GM06990 (cell line): ENCODE data around the gene TMPRSS3.

ENCODE experiments used
- DNase-seq: peaks from one replicate; pipeline ENCODE4 v3.0.0-alpha.2; 2011; ENCODE audit not compliant: insufficient read length; ENCODE audit errors: extremely low read depth
- H3K27me3 ChIP-seq: replicated peaks from 2 replicates; pipeline ENCODE4 v1.6.0; 2011; ENCODE audit warnings: low read length; ENCODE audit not compliant: control insufficient read depth, insufficient read depth
- H3K36me3 ChIP-seq: 2 replicates; pipeline ENCODE4 v1.5.1; 2011; ENCODE audit warnings: low read length; ENCODE audit not compliant: control insufficient read depth, insufficient read depth
- H3K4me3 ChIP-seq: replicated peaks from 2 replicates; pipeline ENCODE4 v1.5.1; 2011; ENCODE audit warnings: low read depth, mild to moderate bottlenecking, control low read depth, low read length
- TF ChIP-seq, protein P1 (sequence below): IDR thresholded peaks from 2 replicates; pipeline ENCODE4 v1.5.1; 2011; ENCODE audit warnings: low read length, control low read depth, mild to moderate bottlenecking, inconsistent platforms; ENCODE audit not compliant: insufficient read depth, poor library complexity, severe bottlenecking

Gene TMPRSS3

DNA sequence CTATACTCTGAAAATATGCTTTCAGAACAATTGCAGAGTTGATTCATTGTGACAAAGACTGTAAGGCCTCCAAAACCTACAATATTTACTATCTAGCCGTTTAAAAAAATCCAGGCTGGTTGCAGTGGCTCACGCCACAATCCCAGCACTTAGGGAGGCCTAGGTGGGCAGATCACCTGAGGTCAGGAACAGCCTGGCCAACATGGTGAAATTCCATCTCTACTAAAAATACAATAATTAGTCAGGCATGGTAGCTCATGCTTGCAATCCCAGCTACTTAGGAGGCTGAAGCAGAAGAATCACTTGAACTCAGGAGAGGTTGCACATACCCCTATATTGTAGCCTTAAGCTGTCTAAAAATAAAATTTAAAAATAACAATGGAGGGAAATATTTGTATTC, 39.8 kb downstream of the TMPRSS3 start:
- Histone ChIP-seq H3K36me3 (no peaks in the 10 kb centered on the region), H3K27me3 (no peaks in the 10 kb centered on the region; the same call in 1 of the 2 replicates), H3K4me3 (no peak overlapping the region)
- no peak for DNase-seq
- TF ChIP-seq, protein P1, sequence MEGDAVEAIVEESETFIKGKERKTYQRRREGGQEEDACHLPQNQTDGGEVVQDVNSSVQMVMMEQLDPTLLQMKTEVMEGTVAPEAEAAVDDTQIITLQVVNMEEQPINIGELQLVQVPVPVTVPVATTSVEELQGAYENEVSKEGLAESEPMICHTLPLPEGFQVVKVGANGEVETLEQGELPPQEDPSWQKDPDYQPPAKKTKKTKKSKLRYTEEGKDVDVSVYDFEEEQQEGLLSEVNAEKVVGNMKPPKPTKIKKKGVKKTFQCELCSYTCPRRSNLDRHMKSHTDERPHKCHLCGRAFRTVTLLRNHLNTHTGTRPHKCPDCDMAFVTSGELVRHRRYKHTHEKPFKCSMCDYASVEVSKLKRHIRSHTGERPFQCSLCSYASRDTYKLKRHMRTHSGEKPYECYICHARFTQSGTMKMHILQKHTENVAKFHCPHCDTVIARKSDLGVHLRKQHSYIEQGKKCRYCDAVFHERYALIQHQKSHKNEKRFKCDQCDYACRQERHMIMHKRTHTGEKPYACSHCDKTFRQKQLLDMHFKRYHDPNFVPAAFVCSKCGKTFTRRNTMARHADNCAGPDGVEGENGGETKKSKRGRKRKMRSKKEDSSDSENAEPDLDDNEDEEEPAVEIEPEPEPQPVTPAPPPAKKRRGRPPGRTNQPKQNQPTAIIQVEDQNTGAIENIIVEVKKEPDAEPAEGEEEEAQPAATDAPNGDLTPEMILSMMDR: no peak

DNA sequence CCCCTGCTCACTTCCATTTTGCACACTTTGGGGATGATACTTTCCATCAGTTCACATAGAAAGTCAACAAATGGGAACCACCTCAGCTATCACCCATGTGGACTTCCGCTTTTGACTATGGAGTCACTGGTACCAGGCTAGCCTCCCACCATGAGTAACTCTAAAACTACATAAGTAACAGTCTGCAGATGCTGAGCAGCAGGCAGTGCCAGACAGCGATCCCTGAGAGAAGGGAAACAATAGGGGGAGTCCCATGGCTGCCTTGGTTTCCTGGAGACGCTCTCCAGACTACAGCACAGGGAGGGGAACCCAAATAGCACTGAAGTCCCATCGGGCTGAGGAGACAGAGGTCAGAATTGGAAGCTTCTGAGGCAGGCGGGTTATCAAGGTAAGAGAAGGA, 42.2 kb downstream of the TMPRSS3 start:
- TF ChIP-seq, protein P1: no peak
- DNase-seq: no peak
- Histone ChIP-seq H3K4me3 (no peak overlapping the region), H3K27me3 (no peaks in the 10 kb centered on the region), H3K36me3 (no peaks in the 10 kb centered on the region)

DNA sequence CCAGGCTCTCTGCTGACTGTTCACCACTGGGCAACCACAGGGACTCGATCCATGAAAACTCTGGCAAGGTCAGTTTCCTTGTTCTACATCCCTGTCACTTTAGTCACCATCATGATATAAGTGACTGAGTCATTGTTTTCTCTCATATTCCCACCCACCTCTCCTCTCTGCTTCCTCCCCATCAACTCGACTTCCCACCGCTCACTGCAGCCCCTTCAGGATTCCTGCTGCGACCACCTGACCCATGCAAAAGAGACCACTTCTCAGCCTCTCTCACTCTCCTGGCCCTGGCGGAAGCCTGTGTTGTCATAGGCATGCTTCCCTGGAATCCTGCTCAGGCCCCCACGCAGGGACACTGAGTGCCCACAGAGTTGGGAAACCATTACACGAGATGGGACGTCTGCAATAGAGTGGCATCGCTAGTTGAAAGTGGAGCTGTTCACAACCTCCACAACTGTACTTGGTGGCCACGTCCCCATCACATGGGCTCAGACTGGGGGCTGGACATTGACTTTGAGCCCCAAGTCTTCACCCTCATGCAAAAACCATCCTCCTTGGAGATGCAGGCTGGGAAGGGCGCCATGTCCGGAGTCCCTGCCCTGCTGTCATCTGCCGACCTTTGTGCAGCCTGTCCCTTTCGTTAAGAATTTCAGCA, 43.3 kb downstream of the TMPRSS3 start:
- TF ChIP-seq, protein P1: no peak
- no peaks in the 10 kb centered on the region for H3K36me3 ChIP-seq
- no peak overlapping the region for H3K4me3 ChIP-seq
- H3K27me3 ChIP-seq: no peaks in the 10 kb centered on the region
- no peak for DNase-seq

DNA sequence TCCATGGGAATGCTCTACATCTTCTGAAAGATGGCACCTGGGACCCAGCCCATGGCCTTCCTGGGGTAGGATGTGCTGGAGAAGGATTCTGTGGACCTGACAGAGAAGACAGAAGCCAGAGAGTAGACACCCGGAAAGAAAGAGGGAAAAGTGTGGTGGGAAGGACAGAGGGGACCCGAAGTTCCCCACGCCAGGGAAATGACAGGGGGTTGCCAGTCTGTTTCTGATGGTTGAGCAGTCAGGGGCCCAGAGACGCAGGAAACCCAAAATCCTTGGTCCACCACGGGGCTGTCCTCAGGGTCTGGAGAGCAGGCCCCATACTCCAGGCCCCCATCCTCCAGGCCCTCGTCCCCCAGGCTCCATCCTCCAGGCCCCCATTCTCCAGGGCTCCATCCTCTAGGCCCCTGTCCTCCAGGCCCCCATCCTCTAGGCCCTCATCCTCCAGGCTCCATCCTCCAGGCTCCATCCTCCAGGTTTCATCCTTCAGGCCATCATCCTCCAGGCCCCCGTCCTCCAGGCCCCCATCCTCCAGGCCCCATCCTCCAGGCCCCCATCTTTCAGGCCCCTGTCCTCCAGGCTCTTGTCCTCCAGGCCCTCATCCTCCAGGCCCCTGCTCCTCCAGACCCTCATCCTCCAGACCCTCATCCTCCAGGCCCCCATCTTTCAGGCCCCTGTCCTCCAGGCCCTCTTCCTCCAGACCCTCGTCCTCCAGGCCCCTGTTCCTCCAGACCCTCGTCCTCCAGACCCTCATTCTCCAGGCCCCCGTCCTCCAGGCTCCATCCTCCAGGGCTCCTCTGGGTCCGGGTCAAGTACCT, 44.0 kb downstream of the TMPRSS3 start:
- no peak for DNase-seq
- Histone ChIP-seq H3K36me3 (no peaks in the 10 kb centered on the region), H3K27me3 (peaks cover 2% of the 10 kb centered on the region; the same call in 1 of the 2 replicates), H3K4me3 (no peak overlapping the region)
- TF ChIP-seq, protein P1: no peak

DNA sequence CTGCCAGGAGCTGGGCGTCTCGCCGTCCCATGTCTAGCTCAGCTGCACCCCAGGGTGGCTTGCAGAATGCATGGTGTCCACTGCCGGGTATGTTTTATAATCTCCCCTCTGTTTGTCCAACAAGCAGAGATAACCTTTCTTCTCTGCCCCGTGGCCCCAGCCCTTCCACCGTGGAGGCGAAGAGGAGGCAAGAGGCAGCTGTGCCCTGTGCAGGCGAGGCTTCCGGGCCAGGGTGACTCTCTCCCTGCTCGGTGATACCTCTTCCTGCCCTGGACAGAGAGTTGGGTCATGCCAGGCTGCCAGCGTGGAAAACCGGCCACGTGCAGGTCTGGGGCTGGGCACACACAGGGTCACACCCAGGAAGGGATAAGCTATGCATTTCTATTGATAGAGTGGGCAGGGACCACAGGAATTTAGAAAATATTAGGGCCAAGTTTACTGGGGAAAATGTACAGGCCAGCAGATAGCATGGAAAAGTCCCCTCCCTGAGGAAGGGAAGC, 44.9 kb downstream of the TMPRSS3 start, which contains the start of gene TFF2:
Gene TFF2, minus strand, starts transcription at position 68 of the 500 bp plus-strand sequence. Its CDS starts 37 bp downstream, at position 31.
- DNase-seq: no peak
- H3K4me3 ChIP-seq: no peak within 1 kb of the TSS
- no peaks in the 10 kb centered on the region for H3K36me3 ChIP-seq
- H3K27me3 ChIP-seq: peaks cover 2% of the 10 kb centered on the region; the same call in 1 of the 2 replicates
- TF ChIP-seq, protein P1: no peak
